MCF 10A (cell line): ENCODE data around the gene MRPL43. TPM values are rescaled to one million over a fixed set of nuclear protein-coding genes. Genes with fewer than 3 reads are reported as not detected.

Experiments used
- BruUV-seq: library from RNA; stranded (reverse); fragments of 400-500 nt; replicated peaks from 2 replicates; lab custom pipeline; 2021; lab: Mats Ljungman, UMichigan
- CTCF ChIA-PET: fragments of 300-600 bp; sonication (Branson Sonifier 250); formaldehyde crosslinking; extraction: SDS; loops from one replicate; lab custom pipeline; 2021; ENCODE audit warnings: antibody characterized with exemption, inconsistent platforms; lab: Yijun Ruan, JAX
- POLR2A ChIA-PET: fragments of 300-600, 350-650 bp; sonication (Branson Sonifier 250); formaldehyde crosslinking; extraction: SDS; loops from one replicate; lab custom pipeline; 2020; ENCODE audit warnings: antibody characterized with exemption, inconsistent platforms; lab: Yijun Ruan, JAX
- DNase-seq: peaks from one replicate; pipeline ENCODE4 v3.0.0-alpha.2; 2018; ENCODE audit not compliant: unreplicated experiment
- H3K27ac Mint-ChIP-seq: one replicate; pipeline ENCODE4 v1.8.0; 2022; ENCODE audit warnings: mild to moderate bottlenecking, low read depth, mixed read lengths; ENCODE audit not compliant: unreplicated experiment
- H3K27me3 Mint-ChIP-seq: one replicate; pipeline ENCODE4 v1.8.0; 2022; ENCODE audit warnings: mixed read lengths; ENCODE audit not compliant: insufficient read depth, unreplicated experiment
- H3K36me3 Mint-ChIP-seq: one replicate; pipeline ENCODE4 v1.8.0; 2022; ENCODE audit warnings: mild to moderate bottlenecking, moderate library complexity, mixed read lengths; ENCODE audit not compliant: insufficient read depth, unreplicated experiment
- H3K4me1 Mint-ChIP-seq: one replicate; pipeline ENCODE4 v1.8.0; 2022; ENCODE audit warnings: mixed read lengths; ENCODE audit not compliant: insufficient read depth, unreplicated experiment
- H3K4me3 Mint-ChIP-seq: one replicate; pipeline ENCODE4 v1.8.0; 2022; ENCODE audit warnings: mild to moderate bottlenecking, moderate library complexity, mixed read lengths; ENCODE audit not compliant: unreplicated experiment
- H3K9me3 Mint-ChIP-seq: one replicate; pipeline ENCODE4 v1.8.0; 2022; ENCODE audit warnings: mixed read lengths; ENCODE audit not compliant: unreplicated experiment
- intact Hi-C: fragments of 100-400 bp; cut with micrococcal nuclease; formaldehyde crosslinking; loops from 2 replicates; pipeline ENCODE4 v1.14.1; 2022
- total RNA-seq: library from RNA; stranded (reverse); gene quantifications from 2 replicates; pipeline ENCODE4 v1.2.3, GENCODE V29; 2022
- TF ChIP-seq, protein P1 (sequence below): fragments of 200-600 bp; IDR thresholded peaks from one replicate; pipeline ENCODE4 v1.8.0; 2022; ENCODE audit warnings: antibody characterized with exemption, mild to moderate bottlenecking; ENCODE audit not compliant: unreplicated experiment

The MRPL43 gene
- total RNA-seq, 1 experiment from 2014 or later = 64.8 TPM

DNA sequence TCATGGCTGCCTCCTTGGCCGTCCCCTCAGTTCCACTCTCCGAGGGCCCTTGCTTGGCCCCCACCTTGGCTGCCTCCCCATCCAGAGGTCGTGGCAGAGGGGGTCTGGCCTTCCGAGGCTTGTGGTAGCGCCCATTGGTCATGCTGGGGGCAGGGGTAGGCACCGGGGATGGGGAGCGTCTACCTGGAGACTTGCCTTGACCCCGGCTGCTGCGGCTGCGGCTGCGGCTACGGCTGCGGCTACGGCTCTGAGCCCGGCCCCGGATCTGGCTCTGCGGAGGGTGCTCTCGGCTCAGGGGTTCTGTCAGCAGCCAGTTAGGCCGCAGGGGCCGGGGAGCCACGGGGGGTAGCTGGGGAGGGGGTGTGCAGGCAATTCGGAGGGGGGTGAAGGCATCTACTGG lies 23.0 kb upstream of the MRPL43 start:
- Mint-ChIP-seq H3K9me3 (no peaks in the 10 kb centered on the region), H3K36me3 (peaks cover 10% of the 10 kb centered on the region), H3K27me3 (no peaks in the 10 kb centered on the region), H3K4me3 (no peak overlapping the region), H3K27ac (no peak overlapping the region), H3K4me1 (peaks cover 24% of the 10 kb centered on the region)
- no TSS peak for BruUV-seq
- POLR2A ChIA-PET = interaction anchor here (1.6 to 1.7 kb wide), 2 partner anchors 12 to 14 kb away, joined by 6 read pairs; no protein-coding TSS in a partner anchor
- no peak for DNase-seq
- intact Hi-C loops = no loop called here
- TF ChIP-seq, protein P1, sequence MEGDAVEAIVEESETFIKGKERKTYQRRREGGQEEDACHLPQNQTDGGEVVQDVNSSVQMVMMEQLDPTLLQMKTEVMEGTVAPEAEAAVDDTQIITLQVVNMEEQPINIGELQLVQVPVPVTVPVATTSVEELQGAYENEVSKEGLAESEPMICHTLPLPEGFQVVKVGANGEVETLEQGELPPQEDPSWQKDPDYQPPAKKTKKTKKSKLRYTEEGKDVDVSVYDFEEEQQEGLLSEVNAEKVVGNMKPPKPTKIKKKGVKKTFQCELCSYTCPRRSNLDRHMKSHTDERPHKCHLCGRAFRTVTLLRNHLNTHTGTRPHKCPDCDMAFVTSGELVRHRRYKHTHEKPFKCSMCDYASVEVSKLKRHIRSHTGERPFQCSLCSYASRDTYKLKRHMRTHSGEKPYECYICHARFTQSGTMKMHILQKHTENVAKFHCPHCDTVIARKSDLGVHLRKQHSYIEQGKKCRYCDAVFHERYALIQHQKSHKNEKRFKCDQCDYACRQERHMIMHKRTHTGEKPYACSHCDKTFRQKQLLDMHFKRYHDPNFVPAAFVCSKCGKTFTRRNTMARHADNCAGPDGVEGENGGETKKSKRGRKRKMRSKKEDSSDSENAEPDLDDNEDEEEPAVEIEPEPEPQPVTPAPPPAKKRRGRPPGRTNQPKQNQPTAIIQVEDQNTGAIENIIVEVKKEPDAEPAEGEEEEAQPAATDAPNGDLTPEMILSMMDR = no peak
- CTCF ChIA-PET = interaction anchor here (1.4 to 5.0 kb wide), 2 partner anchors 12 to 16 kb away, joined by 4 to 32 read pairs; partner anchors contain the start of gene LZTS2

DNA sequence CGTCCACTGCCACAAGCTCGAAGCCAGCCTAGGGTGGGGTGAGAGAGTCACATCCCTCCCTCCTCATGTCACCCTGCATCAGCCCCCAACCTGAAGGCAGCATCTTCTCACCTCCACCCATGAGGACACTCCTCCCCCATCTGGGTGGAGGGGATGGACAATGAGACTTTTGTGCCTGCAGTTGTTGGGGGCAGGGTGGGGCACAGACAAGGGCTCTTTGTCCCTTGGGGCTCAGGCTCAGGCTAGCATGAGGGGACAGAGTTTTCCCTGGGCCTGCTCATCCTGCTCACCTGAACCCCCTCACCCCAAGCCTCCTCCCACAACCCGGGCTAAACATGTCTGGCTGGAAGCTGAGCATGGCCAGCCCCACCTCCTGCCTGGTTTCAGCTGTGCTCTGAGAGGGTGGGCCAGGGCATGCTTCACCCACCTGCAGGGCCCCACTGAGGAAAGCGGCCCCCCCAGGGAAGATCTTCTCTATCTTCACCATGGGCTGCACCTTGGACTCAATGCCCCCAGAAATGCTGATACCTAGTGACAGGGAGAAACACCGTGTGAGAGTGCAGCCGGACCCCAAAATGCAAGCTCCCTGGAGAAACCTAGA lies 21.6 kb upstream of the MRPL43 start:
- Mint-ChIP-seq H3K4me3 (no peak overlapping the region), H3K27me3 (no peaks in the 10 kb centered on the region), H3K9me3 (no peaks in the 10 kb centered on the region), H3K4me1 (peaks cover 11% of the 10 kb centered on the region), H3K36me3 (peaks cover 19% of the 10 kb centered on the region), H3K27ac (no peak overlapping the region)
- no TSS peak for BruUV-seq
- no peak for DNase-seq
- TF ChIP-seq, protein P1 = no peak
- intact Hi-C loops = no loop called here
- ChIA-PET CTCF (interaction anchor here (1.4 to 5.0 kb wide), 2 partner anchors 11 to 15 kb away, joined by 4 to 32 read pairs; partner anchors contain the start of gene LZTS2), POLR2A (interaction anchor here (0.6 kb wide), 1 partner anchor 514 kb away, joined by 3 read pairs; no protein-coding TSS in a partner anchor)

DNA sequence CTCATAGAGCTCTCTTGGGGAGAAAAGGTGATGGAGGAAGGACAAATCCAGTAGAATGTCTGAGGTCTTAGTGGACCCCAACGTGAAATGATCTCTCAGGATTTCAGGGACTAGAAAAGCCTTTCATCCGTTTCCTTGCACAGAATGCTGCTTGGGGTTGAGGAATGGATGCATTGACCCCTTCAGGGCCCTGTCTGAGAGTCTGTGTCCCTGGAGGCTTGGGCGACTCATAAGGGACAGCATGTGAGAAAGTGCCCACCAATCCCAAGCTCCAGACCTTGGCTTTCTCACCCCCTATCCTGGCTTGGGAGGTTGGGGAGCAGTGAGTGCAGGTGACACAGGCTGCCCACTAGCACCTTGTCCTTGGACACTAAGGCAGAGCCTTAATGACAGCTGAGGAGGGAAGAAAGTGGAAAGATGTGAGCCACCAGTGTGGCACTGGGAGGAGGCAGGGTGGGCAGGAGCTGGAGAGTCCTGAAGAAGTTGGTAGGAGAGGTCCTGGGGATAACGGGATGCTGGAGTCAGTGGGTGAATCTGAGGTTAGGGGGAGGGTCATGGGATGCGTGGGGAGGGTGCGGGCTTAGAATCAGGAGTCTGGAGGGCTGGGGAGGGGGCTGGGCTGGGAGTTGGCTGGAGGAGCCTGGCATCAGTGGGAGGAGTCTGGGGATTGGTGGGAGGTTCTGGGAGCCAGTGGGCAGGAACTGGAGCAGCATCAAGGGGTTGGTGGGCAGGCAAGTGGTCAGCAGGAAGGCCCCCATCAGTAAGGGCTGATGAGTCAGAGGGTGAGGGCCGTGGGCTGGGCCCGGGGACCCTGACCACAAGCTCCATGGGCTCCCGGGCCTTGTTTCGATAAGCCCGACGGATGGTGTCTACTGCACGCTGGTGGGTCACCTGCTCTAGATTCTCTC lies 20.9 kb upstream of the MRPL43 start:
- DNase-seq = no peak
- intact Hi-C loops = no loop called here
- TF ChIP-seq, protein P1 = no peak
- no peak overlapping the region for H3K4me3 Mint-ChIP-seq
- no peaks in the 10 kb centered on the region for H3K9me3 Mint-ChIP-seq
- CTCF ChIA-PET = interaction anchor here (0.6 to 5.0 kb wide), 2 partner anchors 10 to 14 kb away, joined by 3 to 32 read pairs; partner anchors contain the start of gene LZTS2
- no TSS peak for BruUV-seq
- H3K4me1 Mint-ChIP-seq = peaks cover 6% of the 10 kb centered on the region
- POLR2A ChIA-PET = interaction anchor here (0.6 to 1.0 kb wide), 2 partner anchors 34 to 1116 kb away, joined by 3 read pairs; no protein-coding TSS in a partner anchor
- H3K36me3 Mint-ChIP-seq = peaks cover 19% of the 10 kb centered on the region
- H3K27ac Mint-ChIP-seq = no peak overlapping the region
- H3K27me3 Mint-ChIP-seq = no peaks in the 10 kb centered on the region
